ENCODE measurements around the gene GABPA.

DNA sequence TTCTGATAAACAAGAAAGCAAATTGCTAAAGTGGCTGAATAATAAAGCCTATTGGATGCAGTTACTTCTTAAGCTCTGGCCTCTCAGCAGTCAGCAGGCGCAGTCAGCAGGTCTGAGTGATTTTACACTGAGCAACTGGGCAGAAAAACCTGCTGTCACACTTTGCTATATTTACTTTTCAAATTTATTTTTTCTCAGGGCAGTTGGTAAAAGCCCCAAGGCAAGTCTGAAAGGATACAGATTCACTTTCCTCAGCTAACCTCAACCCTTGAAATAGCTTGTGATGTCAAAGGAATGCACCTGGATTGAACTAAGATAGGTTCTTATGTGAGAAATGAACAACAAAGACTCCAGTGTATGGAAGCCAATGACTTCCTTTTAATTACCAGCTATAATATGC is 34.0 kb upstream of the GABPA start:
- TF ChIP-seq, protein P1, sequence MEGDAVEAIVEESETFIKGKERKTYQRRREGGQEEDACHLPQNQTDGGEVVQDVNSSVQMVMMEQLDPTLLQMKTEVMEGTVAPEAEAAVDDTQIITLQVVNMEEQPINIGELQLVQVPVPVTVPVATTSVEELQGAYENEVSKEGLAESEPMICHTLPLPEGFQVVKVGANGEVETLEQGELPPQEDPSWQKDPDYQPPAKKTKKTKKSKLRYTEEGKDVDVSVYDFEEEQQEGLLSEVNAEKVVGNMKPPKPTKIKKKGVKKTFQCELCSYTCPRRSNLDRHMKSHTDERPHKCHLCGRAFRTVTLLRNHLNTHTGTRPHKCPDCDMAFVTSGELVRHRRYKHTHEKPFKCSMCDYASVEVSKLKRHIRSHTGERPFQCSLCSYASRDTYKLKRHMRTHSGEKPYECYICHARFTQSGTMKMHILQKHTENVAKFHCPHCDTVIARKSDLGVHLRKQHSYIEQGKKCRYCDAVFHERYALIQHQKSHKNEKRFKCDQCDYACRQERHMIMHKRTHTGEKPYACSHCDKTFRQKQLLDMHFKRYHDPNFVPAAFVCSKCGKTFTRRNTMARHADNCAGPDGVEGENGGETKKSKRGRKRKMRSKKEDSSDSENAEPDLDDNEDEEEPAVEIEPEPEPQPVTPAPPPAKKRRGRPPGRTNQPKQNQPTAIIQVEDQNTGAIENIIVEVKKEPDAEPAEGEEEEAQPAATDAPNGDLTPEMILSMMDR (IDR thresholded peaks at IDR 0.05): no peak
- TF ChIP-seq EP300 (IDR thresholded peaks at IDR 0.05): no peak
